Stimulated activated naive CD4-positive, alpha-beta T cell (primary cell): Measurements from ENCODE around the gene MRTO4.
"Not testable (repeated sequence)": the region's sequence is repeated elsewhere in the genome, so short reads cannot be mapped to it uniquely, and the experiment has no call there.

ENCODE experiments used
- DNase-seq, 6 experiments: peaks; one replicate each; lab custom pipeline; 2025; lab: John Stamatoyannopoulos, UW

The MRTO4 gene

DNA sequence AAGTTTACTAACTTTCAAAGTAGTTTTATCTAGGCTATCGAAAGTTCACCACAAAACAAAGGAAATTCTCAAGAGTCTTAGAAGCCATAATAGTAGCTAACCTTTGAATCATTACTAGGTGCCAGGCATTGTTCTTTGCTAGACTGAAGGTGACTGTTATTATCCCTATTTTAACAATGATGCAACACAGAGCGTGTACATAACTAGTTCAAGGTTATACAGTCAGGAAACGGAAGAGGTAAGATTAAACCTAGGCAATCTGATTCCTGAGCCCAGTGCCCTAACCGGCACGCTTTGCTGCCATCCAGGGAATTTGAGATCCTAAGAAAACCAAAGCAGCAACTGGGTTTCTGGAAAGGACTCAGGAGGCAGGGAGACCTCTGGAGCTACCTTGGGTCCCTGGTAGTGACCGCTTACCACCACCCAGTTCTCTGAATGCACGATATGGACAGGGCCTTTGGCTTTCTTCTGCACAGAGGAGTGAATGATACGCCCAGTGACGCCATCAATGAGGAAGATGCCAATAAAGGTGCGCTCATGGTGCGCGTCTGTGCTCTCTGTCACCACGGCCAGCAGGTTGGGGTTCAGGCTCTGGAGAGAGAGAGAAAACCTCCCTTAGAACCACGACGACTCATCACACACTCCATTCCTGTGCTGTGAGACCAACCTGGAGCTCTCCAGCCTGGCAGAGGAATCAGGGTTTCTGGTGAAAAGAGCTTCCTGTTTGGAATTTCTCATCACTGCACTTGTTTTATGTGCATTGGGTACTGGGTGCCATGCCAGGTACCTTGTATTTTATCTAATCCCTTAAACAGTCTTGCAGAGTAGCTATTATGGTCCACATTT, 28.4 kb upstream of the MRTO4 start:
- no peak for DNase-seq

DNA sequence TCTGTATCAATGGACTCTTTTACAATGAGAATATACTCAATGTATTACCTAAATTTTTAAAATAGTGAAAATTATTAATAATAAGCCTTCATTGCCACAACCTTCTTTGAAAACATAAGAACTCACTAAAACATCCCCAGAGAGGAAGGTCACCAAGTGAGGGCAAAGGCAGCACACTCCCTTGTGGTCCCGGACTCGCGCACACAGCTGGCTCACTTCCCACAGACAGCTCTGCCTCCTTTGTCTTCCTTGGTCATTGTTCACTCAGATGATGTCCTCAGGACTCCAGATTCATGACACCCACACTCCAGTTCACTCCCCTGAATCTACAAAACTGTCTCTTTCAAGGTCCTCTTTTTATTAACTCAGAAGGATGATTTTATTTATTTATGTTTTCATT, 22.4 kb upstream of the MRTO4 start:
- no peak for DNase-seq

DNA sequence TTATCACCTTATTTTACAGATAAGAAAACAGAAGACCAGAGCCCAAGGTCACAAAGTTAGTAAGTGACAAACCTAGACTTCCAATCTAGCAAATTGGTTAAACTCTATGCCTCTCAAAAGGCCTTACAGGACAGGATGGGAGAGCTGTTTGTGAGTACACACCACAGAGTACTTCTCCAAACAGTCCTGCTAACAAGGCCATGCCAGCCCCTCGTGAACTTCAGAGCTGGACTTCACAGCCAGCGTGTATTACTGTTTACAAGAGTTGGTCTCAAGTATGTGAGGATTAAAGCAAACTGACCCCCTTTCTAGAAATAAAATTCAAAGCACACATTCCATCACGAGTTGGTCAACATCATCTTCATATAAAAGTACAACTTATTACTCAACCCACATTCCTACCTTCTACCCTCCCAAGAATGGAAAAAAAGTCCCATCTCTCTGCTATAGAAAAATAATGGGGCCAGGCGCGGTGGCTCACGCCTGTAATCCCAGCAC, 21.7 kb upstream of the MRTO4 start:
- DNase-seq = no peak

DNA sequence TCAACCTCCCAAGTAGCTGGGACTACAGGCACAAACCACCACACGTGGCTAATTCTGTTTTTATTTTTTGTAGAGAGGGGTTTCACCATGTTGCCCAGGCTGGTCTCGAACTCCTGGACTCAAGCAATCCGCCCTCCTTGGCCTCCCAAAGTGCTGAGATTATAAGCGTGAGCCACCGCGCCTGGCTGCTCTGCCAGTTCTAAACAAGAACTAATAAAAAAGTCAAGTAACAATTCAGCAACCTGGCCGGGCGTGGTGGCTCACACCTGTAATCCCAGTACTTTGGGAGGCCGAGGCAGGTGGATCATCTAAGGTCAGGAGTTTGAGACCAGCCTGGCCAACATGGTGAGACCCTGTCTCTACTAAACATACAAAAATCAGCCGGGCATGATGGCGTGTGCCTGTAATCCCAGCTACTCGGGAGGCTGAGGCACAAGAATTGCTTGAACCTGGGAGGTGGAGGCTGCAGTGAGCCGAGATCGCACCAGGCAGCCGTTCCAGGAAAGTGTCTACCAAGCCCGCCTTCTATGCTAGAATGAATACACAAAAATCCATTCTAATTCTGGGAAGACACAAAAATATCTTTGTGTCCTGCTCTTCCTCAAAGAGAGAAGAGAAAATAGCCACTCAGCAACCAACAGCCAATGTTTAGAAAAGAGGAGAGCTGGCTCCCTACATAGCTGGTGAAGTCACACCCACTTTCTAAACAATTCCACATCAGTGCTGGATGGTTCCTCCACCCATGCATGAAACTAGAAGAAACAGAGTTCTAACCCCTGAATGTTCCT, 19.7 kb upstream of the MRTO4 start:
- DNase-seq = not testable (repeated sequence)

DNA sequence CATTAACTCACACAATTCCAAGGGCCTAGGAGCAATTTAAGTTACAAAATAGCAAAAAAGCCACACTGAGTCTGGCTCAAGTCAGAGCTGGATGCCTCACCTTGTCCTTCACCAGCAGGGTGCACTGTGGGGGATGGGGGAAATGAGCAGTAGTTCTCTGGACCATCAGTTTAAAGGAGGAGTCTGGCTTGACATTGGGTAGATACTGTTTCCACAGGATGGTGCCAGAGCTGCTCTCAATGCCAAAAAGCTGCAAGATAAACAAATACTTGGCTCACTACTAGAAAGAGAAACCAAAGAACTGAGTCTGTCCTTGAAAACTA, 19.1 kb upstream of the MRTO4 start:
- DNase-seq = no peak

- no peak for DNase-seq
Observed at GRCh38 chr1:19234224-19234623, 17.4 kb upstream of the MRTO4 start.

DNA sequence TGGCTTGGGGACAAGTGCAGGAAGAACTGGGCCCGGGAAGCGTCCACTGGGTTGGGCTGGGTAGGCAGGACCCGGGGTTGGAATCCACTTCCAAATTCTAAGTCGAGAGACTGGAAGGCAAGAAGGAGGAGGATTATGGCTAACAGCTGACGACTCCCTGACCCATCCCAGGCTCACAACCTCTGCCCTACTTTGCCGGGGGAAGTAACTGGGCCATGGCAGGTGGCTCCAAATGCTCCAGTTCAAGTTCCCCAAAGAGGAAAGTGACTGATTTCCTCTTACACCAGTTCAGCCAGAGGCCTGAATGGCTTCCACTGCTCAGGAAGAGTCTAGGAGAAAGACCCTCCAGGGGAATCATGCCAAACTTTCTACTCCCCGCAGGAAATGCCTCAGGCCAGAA, 11.7 kb upstream of the MRTO4 start:
- no peak for DNase-seq

- DNase-seq = peak; percentile 45 to 73 (median 61)
Observed at GRCh38 chr1:19240673-19241538, 10.7 kb upstream of the MRTO4 start.

- DNase-seq = no peak
Observed at GRCh38 chr1:19250629-19251304, 838 bp upstream of the MRTO4 start.

DNA sequence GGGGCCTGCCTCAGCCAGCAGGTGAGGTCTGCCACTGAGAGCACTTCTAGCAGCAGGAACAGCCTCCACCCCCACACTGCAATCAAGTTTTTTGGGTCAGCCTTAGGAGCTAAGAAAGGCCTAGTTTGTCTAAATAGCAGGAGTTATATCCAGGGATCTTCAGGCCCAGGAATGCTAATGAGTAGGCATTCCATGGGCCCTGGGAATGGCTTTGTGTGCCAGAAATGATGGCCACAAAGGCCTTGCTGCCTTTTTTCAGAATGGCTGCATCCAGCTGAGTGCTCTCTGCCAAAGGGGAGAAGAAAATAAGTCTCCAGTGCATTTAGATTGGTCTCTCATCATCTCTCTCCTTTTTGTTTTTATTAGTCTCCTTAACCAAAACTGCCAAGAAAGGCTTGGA, 2.8 kb downstream of the MRTO4 start:
- no peak for DNase-seq

DNA sequence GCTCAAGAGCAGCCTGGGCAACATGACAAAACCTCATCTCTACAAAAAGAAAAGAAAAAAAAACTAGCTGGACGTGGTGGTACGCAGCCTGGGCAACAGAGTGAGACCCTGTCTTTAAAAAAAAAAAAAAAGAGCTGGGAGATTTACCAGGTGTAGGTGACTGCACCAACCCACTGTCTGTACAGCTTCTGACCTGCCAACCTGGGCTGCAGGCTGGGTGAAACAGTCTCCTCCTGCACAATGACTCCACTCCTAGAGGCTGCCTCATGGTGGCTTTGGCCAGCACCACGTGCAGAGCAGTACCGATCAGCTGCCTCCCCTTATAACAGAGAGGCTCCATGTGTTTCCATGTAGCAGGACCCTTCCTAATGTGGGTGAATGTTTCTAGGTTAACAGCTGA, 3.7 kb downstream of the MRTO4 start:
- no peak for DNase-seq

DNA sequence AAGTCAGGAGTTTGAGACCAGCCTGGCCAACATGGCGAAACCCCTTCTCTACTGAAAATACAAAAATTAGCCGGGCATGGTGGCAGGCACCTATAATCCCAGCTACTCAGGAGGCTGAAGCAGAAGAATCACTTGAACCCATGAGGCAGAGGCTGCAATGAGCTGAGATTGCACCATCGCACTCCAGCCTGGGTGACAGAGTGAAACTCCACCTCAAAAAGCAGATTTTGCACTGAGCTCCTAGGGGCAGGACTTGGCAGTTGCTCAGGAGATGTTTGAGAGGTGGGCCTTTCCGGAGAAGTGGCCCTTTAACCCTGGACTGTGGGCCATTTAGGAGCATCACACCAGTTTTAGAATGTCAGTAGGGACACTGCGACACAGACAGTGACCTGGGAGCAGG, 4.7 kb downstream of the MRTO4 start:
- not testable (repeated sequence) for DNase-seq

- no peak for DNase-seq
Observed at GRCh38 chr1:19257178-19257914, 5.7 kb downstream of the MRTO4 start.

DNA sequence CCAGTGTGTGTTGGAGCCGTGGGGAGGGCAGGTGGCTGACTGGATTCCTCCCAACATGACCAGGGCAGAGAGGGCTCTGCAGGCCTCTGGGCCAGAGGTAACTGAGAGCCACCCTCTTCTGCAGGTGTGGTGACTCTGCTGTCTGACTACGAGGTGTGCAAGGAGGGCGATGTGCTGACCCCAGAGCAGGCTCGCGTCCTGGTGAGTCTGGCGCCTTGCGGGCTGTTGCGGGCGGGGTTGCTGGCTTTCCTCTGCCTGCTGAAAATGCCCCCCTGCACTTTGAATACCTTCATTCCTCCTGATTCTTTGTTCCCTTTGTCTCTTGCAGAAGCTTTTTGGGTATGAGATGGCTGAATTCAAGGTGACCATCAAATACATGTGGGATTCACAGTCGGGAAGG, 6.7 kb downstream of the MRTO4 start:
- DNase-seq = no peak

GRCh38 chr1:19260211-19261138, 8.9 kb downstream of the MRTO4 start:
- peak in 1 of 6 experiments; percentile 1 for DNase-seq

DNA sequence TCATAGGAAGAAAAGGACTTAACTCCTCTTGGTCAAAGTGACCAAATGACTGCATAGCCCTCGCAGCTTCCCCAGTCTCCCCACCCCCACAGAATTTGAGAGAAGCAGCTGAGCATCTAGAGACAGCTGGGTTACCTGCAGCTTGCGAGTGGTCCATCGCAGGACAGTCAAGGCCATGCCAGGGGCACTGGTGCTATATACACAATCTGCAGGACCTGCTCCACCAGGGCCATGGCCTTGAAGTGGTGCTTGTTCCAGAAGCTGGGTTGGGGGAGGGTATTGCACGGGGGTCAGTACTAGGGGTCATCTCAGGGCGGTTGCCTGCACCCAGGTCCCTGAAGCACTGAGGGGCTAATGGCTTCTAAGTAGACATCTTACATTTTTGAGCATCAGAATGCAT, 10.4 kb downstream of the MRTO4 start:
- DNase-seq = no peak

- DNase-seq = no peak
Observed at GRCh38 chr1:19262744-19263143, 11.1 kb downstream of the MRTO4 start.

- DNase-seq = no peak
Observed at GRCh38 chr1:19268445-19268844, 16.8 kb downstream of the MRTO4 start.

GRCh38 chr1:19269427-19270342, 18.1 kb downstream of the MRTO4 start:
- not testable (repeated sequence) for DNase-seq
